Limb (tissue), 2 donors: Measurements from ENCODE around the gene TMA7B.
A peak's percentile ranks its signal among the peaks of the same experiment; 100 is the strongest.
"Not testable (repeated sequence)": the region's sequence is repeated elsewhere in the genome, so short reads cannot be mapped to it uniquely, and the experiment has no call there.

ENCODE experiments used
- DNase-seq, 2 donors: peaks; one replicate each; pipeline ENCODE4 v3.0.0-alpha.2; 2016; ENCODE audit errors: extremely low spot score in 2 of 2

Gene TMA7B

DNA sequence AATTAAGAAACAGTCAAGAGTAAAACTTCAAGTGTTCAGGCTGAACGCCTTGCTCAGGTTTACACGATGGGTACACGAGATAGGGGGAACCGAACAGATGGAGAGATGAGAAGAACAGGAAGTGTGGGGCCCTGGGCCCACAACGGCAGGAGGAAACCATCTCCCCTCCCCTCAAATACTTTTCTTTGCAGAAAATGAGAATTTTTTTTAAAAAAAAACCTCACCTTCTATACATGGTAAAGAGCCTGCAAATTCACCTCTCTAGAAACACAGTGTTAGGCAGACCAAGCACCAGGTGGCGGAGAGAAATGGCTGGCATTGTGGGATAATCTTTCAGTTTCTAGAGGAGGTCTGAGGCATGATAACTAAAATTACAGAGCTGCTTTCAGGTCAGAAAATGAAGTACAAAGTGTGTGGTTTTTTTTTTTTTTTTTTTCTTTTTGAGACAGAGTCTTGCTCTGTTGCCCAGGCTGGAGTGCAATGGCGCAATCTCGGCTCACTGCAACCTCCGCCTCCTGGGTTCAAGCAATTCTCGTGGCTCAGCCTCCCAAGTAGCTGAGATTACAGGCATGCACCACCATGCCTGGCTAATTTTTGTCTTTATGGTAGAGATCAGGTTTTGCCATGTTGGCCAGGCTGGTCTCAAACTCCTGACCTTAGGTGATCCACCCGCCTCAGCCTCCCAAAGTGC is 8.4 kb upstream of the TMA7B start:
- DNase-seq: not testable (repeated sequence)

DNA sequence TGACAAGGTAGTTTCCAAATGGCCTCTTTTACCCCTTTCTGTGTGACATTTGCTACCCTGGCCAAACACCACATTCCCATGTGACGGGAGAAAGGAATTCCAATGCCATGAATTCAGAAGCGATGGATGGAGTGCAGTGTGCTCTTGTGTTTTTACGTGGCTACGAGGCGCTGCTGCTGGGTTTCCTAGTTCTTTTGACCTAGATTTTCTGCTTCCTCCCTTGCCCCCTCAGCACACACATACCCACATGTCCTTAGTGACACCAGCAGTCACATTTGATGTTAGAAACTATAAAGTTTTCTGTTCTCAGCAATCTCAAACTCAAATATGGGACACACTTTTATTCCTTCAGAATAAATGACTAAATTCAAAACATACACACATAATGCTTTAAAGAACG is 7.8 kb upstream of the TMA7B start:
- DNase-seq: no peak

DNA sequence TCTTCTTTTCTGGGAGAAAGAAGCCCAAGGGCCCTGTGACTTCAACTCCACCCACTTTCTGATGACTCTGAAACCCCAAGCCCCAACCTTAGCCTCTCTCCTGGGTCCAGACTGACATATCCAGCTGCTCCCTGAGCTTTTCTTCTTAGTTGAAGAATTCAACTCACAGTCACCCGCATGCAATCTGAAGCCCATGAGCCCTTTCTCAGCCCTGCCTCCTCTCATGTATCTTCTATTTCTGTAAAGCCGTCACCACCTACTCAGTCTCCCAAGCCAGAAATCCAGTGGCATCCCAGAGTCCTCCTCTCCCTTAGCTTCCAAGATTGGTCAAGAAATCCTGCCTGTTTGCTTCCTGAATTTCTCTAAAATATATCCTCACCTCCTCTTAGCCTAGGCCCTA is 7.1 kb upstream of the TMA7B start:
- DNase-seq: no peak

DNA sequence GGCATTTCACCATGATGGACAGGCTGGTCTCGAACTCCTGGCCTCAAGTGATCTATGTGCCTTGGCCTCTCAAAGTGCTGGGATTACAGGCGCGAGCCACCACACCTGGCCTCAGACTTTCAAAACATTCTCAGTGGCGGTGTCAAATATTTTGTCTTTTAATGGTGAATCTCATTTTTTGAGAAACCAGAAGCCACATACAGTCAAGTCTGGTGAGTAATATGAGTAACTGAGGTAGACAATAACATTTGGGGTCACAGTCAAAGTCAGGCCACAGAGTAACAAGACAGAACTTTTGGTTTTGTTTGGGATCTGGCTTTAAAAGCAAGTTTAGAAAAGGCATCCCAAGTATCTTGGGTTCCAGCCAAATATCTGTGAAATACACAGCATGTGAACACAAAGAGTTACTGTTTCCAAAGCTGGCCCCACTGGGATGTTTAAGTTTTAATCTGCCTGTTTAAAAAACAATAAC is 5.6 kb upstream of the TMA7B start:
- DNase-seq: peak in 1 of 2 donors; percentile 62

DNA sequence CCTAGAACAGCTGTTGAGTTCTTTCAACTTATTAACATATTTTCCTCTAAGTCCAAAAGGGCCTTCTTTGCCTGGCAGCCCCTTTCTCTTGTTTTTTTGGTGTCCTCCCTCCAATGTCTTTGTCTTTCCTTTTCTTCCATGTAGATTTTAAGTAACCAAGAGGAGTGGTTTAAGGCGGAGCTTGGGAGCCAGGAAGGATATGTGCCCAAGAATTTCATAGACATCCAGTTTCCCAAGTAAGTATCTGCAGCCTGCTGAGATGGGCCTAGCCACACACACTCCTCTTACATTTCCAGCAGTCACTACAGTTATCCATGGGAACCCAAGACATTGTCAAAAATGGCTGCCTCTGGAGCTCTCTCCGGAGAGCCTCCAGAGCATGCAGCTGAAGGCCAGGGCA is 4.5 kb upstream of the TMA7B start:
- no peak for DNase-seq

DNA sequence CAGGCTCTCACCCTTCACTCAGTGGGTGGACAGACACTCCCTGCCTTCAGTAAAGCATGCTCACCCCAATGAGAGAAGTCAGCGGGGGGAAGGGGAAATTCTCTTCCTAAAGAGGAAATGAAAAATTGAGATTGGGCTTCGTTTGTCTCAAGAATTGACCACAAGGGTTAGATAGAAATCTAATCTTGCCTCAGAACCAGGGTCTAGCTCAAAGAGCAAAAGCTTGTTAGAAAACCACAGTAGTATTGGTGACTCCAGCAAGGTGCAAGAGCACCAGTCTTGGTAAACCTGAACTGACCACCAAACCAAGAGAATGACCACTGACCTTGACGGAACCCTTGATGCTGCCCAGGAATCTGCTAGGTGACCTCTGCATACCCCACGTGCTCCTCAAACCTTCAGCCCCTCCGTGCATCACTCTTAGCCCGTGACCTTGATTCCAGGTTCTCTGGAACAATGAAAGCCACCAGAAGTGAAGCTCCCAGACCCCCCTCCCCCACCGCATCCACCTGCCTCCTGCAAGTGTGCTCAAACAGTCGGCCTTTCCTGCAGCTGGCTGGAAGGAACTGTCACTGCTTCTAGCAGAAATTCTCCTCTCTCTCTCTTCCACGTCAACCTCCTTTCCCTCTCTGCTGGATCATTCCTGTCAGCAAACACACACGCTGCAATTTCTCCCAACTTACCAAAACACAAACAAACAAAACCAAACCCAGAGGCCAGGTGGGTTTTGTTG is 3.1 kb upstream of the TMA7B start:
- no peak for DNase-seq

DNA sequence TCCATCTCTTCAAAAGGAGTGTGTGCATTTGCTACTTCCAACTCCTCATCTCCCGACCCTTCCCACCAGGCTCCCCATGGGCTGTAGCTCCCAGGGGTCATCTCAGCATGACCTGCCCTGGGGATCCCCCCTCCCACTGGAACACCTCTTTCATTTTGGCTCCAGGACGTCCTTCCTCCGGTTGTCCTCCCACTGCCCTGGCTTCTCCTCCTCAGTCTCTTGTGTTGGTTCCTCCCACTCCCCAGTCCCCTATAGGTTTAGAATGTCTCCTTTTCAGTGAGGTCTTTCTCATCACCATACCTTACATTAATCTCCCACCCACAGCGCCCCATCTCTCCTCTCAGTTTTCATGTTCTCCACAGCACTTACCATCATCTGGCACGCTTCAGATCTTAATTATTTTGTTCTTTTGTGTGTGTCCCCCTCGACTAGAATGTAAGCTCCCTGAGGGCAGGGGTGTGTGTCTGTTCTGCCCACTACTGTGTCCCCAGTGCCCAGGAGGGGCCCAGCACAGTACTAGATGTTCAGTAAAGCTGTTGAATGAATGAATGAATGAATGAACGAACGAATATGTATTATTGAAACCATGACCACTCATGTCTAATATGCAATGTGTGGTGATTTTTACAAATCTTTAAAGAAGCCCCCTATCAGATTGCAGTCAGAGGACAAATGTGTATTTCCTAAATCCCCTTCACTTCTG is 2.0 kb upstream of the TMA7B start:
- no peak for DNase-seq

DNA sequence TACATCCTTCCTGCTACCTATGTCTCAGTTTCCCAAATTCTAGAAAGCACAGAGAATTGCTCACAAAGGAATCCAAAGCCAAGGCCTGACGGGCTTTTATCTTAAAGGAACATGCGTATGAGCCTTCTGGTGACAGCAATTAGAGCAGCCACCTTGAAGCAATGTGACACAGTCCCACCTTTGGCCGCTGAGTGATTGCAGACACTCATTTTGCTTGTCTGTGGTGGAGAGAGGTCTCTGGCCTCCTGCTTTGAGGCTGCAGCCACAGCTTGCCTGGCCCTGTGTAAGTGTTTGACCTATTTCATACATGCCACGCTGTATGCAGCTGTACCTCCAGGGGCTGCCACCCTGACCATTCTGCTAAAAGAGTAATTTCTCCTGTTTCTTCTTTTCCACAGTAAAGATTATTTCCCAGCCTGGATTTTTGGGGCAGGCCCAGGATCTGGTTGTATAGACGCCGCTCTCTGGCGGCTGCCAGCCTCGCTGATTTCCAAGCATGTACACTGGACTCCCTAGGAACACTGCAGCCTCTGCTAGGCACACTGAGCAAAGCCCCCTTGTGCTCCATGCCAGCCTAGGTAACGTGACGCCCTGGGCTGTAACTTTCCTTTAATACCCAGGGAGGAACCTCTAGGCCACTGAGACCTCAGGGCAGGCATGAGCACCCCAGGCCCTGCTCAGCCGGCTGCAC is 1.1 kb upstream of the TMA7B start:
- no peak for DNase-seq

DNA sequence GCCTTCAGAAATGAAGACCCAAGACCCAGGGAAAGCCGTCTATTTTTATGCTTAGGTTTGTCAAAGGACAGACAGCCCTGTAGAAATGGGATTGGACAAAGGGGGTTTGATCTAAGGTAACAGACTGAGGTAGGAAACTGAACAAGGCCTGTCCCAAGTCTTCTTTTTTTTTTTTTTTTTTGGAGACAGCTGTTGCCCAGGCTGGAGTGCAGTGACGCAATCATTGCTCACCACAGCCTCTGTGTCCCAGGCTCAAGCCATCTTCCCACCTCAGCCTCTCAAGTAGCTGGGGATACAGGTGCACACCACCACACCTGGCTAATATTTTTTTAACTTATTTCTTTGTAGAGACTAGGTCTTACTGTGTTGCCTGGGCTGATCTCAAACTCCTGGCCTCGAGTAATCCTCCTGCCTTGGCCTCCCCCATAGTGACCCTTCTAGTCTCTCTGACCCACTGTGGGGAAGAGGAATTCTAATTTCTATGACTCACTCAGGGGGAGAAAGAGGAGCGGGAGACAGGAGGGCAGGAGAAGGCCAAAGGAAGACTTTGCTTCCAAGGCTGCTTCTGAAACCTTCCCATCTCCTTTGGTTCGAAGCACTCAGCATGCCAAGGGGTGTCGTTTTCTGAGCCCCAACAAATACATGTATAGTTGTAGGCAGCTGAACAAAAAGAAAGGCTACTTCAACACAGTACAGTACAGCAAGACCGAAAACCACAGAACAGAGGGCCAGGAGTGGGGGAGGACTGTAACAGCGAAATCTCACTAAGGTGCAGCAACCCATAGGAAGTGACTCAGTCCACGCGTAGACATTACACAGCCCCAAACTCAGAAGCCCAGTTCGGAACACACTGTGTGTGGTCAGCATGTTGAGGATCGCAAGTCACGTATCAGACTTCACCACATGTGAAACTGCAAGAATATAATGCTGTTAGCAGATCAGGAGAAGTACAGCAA is 872 bp downstream of the TMA7B start:
- DNase-seq: peak in 1 of 2 donors; percentile 6

DNA sequence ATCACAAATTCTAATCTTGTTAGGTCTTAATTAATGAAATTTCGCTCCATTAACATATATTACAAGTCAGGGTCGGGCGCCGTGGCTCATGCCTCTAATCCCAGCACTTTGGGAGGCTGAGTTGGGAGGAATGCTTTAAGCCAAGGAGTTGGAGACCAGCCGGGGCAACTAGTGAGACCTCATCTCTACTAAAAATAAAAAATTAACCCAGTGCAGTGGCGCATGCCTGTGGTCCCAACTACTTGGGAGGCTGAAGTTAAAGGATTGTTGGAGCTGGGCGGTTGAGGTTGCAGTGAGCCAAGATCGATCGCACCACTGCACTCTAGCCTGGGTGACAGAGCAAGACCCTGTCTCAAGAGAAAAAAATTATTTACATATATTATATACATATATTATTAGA is 1.9 kb downstream of the TMA7B start:
- DNase-seq: no peak

DNA sequence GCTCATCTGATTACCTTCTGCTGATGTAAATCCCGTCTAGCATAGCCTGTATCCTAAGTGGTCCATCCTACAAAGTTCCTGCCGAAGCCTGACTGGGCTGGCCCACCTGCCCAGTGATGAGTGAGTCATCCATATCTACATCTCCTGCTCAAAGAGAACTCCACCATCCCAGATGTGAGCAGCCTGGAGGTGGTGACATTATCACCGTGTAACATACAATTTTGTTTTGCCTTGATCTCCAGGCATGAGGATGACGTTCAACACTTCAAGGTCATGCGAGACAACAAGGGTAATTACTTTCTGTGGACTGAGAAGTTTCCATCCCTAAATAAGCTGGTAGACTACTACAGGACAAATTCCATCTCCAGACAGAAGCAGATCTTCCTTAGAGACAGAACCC is 5.6 kb downstream of the TMA7B start:
- no peak for DNase-seq

DNA sequence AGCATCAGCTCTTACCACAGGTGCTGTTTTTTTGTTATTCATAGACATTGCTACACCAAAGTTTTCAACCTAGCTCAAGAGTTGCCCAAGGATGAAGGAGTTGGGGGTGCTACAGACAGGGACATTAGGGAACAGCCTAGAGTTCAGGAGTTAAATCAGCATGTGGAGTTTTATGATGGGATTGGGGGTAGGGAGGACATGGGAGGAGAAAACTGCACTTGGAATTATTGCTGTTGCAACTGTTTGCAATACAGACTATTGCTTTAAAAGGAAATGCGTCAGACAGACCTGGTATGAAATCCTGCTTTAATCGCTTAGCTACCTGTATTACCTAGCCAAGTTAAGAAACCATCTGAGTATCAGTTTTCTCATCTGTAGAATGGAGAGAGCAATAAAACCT is 6.3 kb downstream of the TMA7B start:
- DNase-seq: no peak

DNA sequence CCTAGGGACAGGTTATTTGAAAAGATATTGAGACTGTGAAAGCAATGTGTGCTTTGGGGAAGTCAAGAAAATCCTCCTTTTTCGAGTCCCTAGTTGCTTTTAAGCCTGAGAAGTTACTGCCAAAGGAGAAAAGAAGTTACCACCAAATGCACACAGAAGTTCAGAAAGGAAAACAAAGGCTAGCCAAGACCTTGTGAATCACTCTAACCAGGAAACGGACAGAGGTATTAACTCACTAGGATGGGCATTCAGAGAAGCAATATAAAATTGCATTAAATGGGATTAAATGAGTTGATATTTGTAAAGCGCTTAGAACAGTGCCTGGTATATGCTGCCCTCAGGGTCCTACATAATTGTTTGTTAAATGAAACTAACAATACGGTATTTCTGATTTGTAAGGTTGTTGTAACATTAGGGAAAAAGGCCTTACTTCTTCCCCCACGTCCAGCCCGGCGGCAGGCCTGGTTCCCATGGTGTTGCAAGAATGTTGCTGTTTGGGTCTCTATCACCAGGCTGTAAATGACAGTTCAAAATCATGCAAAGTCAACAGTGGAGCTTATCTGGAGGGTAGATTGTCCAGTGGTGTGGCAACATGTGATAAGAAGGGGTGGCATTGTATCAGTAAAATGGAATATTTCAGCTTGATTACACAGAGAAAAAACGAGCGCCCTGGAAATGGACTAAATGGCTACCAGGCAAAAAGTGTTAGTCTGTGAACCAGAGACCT is 7.1 kb downstream of the TMA7B start:
- DNase-seq: no peak

DNA sequence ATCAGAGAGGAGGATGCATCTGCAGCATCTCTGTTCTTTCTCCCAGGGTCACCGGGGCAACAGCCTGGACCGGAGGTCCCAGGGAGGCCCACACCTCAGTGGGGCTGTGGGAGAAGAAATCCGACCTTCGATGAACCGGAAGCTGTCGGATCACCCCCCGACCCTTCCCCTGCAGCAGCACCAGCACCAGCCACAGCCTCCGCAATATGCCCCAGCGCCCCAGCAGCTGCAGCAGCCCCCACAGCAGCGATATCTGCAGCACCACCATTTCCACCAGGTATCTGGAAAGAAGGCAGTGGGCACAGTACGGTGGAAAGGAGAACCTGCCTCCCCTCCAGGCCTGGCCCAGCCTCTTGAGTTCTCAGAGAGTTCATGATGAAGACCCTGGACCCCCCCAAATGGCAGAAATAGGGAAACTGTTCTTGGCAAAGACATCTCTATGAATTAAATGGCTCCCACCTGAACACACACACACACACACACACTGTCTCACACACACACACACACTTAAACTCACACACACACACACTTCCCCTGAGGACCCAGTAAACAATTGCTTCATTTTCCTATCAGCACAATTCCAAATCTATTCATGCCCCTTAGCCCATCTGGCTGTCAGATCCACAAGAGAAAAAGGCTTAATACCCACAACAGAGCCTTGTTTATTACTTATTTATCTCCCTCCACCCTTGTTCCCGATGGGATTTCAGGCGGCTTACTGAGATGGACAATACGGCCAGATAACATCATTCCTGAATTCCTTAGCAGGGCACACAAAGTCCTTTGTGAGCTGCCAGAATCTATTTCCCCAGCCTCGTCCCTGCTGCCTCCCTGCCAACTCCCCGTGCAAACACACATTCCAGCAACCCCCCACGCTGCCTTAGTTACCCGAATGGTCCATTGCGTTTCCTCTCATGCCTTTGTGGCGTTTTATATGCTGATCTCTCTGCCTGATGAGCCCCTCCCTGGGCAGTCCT is 8.1 kb downstream of the TMA7B start:
- DNase-seq: peak in 1 of 2 donors; percentile 44

DNA sequence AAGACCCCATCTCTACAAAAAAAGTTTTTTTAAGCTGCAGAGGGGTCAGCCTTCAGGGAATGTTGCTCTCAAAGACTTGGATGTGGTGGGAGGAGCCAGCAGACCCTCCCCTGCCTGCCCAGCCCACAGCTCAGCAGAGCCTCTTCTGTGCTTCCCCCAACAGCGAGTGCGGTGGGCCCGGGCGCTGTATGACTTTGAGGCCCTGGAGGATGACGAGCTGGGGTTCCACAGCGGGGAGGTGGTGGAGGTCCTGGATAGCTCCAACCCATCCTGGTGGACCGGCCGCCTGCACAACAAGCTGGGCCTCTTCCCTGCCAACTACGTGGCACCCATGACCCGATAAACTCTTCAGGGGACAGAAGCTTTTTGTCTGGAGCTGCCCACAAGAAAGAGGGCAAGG is 10.5 kb downstream of the TMA7B start:
- DNase-seq: no peak

DNA sequence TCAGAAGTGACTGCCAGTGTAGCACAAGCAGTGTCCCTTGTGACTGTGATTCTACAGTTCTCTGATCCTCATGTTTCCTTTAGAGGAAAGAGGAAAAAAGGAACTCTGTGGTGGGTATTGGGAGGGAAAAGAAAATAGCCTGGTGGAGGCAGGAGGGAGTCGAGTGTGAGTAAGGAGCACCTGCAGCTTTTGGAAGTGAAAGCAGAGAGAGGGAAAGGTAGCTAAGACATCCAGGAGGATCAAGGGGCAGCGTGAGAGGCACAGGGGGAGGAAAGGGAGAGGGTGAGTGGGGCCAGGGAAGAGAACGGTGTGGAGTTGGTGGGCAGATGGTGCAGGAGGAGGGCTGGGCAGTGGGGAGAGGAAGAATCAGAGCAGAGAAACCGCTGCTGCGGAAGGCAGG is 12.4 kb downstream of the TMA7B start:
- no peak for DNase-seq

DNA sequence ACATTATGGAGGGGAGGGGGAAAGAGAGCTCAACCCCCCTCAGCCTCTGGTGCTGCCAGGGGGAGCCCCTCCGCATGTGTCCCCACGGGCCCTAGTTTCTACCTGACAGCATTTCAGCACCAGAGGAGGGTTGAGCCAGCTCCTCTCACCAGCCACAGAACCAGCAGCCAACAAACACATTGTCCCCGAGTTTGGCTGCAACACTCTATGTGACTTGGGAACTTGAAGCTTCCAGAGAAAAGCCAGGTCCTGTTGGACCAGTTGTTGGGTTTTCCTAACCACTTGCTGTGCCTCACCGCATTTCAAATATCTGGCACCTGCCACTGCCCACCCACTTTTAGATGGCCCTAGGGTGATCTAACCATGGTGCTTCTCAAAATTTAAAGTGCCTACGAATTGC is 13.5 kb downstream of the TMA7B start:
- no peak for DNase-seq

DNA sequence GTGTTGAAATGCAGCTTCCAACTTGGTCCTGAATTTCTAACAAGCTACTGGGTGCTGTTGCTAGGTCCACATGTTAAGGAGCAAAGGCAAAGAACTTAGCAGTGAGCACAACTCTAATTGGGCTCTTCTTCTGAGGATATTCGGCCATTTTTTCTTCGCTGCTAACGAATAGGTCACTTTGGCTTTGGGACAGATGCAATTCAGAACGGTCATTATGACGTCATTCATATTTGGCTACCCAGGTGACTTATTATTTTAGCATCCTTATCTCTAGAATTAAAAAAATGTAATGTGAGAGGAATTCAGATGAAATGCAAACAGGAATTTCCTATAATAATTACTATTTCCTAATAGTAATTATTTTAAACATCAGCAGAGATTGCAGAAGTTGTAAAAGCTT is 13.9 kb downstream of the TMA7B start:
- DNase-seq: no peak

DNA sequence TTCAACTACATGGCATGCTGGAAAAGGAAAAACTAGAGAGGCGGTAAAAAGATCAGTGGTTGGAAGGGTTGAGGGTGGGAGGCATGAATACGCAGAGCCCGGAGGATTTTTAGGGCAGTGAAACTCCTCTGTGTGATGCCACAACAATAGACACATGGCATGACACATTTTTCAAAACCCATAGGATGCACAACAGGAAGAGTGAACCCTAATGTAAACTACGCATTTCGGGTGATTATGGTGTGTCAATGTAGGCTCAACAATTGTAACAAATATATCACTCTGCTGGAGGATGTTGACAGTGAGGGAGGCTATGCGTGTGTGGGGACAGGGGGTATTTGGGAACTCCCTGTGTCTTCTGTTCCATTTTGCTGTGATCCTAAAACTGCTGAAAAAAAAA is 18.9 kb downstream of the TMA7B start:
- no peak for DNase-seq
